Measurements from ENCODE around the gene RNPEPL1.

RNPEPL1 gene

DNA sequence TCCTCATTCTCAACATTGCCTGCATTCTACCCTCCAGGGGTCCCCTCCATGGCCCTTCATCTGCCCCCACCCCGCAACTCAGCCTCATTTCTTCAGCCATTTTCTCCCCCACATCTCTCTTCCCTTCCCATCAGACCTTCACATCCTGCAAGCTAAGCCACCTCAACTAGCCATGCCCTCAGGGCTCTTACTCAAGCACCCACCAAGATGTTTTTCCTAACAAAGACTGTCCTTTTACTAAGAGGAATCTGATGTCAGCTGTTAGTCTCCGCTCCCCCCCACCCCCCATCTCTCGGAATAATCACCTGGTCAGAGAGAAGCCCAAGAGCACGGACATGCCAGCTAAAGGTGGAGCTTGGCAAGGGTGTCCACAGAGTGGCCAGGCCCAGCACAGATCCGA lies 13.5 kb downstream of the RNPEPL1 start:
- Mint-ChIP-seq H3K27me3 (no peaks in the 10 kb centered on the region), H3K36me3 (peaks cover 28% of the 10 kb centered on the region), H3K27ac (peak overlapping the region; percentile 11), H3K9me3 (peaks cover 2% of the 10 kb centered on the region), H3K4me3 (no peak overlapping the region), H3K4me1 (peaks cover 44% of the 10 kb centered on the region)
- DNase-seq: no peak
- CTCF ChIA-PET: interaction anchor here (11.3 kb wide), 1 partner anchor 18 kb away, joined by 100 read pairs; the partner anchor contains the start of gene DUSP28

DNA sequence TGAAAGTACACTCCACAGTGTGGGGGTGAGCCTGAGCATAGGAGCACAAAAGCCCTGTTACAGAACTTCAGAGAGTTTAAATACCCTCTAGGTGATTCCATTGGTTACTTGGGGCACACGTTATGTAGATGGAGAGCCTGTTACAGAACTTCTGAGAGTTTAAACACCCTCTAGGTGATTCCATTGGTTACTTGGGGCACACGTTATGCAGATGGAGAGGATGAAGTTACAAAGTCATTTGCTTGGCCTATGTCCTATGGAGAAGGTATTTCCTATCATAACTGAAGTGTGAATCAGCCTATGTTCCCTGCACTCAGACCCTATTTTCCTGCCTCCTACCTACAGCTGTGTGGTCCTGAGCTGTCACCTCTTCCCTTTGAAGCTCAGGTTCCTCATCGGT lies 14.5 kb downstream of the RNPEPL1 start:
- Mint-ChIP-seq H3K27ac (no peak overlapping the region), H3K4me3 (no peak overlapping the region), H3K36me3 (peaks cover 25% of the 10 kb centered on the region), H3K9me3 (peaks cover 2% of the 10 kb centered on the region), H3K27me3 (no peaks in the 10 kb centered on the region), H3K4me1 (peaks cover 52% of the 10 kb centered on the region)
- no peak for DNase-seq
- CTCF ChIA-PET: interaction anchor here (11.3 kb wide), 1 partner anchor 19 kb away, joined by 100 read pairs; the partner anchor contains the start of gene DUSP28

GRCh38 chr2:240583774-240584173 lies 15.5 kb downstream of the RNPEPL1 start:
- H3K36me3 Mint-ChIP-seq: peaks cover 25% of the 10 kb centered on the region
- no peak overlapping the region for H3K4me3 Mint-ChIP-seq
- peaks cover 59% of the 10 kb centered on the region for H3K4me1 Mint-ChIP-seq
- no peak for DNase-seq
- H3K27ac Mint-ChIP-seq: no peak overlapping the region
- CTCF ChIA-PET: interaction anchor here (11.3 kb wide), 1 partner anchor 20 kb away, joined by 100 read pairs; the partner anchor contains the start of gene DUSP28
- peaks cover 2% of the 10 kb centered on the region for H3K9me3 Mint-ChIP-seq
- H3K27me3 Mint-ChIP-seq: no peaks in the 10 kb centered on the region

DNA sequence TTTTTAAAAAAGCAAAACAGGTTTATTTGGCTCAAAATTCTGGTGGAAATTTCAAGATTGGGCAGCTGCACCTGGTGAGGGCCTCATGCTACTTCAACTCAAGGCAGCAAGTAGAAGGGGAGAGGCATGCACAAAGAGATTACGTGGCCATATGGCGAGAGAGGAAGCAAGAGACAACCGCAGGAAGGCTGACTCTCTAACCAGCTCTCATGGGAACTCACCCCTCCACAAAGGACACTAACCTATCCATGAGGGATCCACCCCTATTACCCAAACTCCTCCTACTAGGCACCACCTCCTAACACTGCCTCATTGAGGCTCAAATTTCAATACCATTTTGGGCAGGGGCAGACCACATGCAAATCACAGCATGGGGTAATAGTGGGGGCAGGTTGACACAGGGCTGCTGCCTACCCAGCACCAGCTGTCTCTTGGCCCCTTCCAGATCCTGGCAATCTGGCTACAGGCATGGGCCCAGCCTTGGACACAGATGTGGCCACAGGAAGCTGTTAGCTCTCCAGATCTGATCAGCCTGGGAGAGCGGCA lies 16.3 kb downstream of the RNPEPL1 start:
- Mint-ChIP-seq H3K27ac (no peak overlapping the region), H3K27me3 (no peaks in the 10 kb centered on the region), H3K36me3 (peaks cover 28% of the 10 kb centered on the region), H3K4me3 (peak overlapping the region; percentile 66), H3K9me3 (peaks cover 2% of the 10 kb centered on the region), H3K4me1 (peaks cover 57% of the 10 kb centered on the region)
- DNase-seq: no peak
- CTCF ChIA-PET: interaction anchor here (11.3 kb wide), 1 partner anchor 21 kb away, joined by 100 read pairs; the partner anchor contains the start of gene DUSP28

GRCh38 chr2:240585101-240585500 lies 16.8 kb downstream of the RNPEPL1 start:
- CTCF ChIA-PET: interaction anchor here (1.4 to 11.3 kb wide), 3 partner anchors 15 to 71 kb away, joined by 10 to 100 read pairs (median 14); partner anchors contain the start of genes DUSP28 and RNPEPL1
- Mint-ChIP-seq H3K27ac (no peak overlapping the region), H3K4me1 (peaks cover 53% of the 10 kb centered on the region), H3K9me3 (peaks cover 2% of the 10 kb centered on the region), H3K36me3 (peaks cover 23% of the 10 kb centered on the region), H3K4me3 (peak overlapping the region; percentile 86), H3K27me3 (no peaks in the 10 kb centered on the region)
- no peak for DNase-seq

GRCh38 chr2:240585681-240586197 lies 17.5 kb downstream of the RNPEPL1 start:
- DNase-seq: no peak
- Mint-ChIP-seq H3K4me1 (peaks cover 49% of the 10 kb centered on the region), H3K36me3 (peaks cover 17% of the 10 kb centered on the region), H3K9me3 (peaks cover 2% of the 10 kb centered on the region), H3K4me3 (peak overlapping the region; percentile 86), H3K27ac (peak overlapping the region; percentile 88), H3K27me3 (no peaks in the 10 kb centered on the region)
- CTCF ChIA-PET: interaction anchor here (0.6 to 11.3 kb wide), 6 partner anchors 13 to 255 kb away, joined by 3 to 100 read pairs (median 8); partner anchors contain the start of genes DUSP28 and RNPEPL1

GRCh38 chr2:240586198-240586918 lies 18.1 kb downstream of the RNPEPL1 start, which contains the start of gene CAPN10:
CAPN10 (plus strand) TSS chr2:240586734; CDS start chr2:240586912, 178 bp downstream.
- Mint-ChIP-seq H3K9me3 (peaks cover 2% of the 10 kb centered on the region), H3K4me3 (peak within 1 kb of the TSS; percentile 96), H3K27ac (peak within 1 kb of the TSS; percentile 96), H3K36me3 (peaks cover 14% of the 10 kb centered on the region), H3K27me3 (no peaks in the 10 kb centered on the region), H3K4me1 (peaks cover 52% of the 10 kb centered on the region)
- CTCF ChIA-PET: interaction anchor here (0.6 to 11.3 kb wide), 8 partner anchors 14 to 254 kb away, joined by 3 to 100 read pairs (median 8); partner anchors contain the start of genes DUSP28 and RNPEPL1
- DNase-seq: peak; percentile 98

GRCh38 chr2:240586919-240587800 lies 18.9 kb downstream of the RNPEPL1 start:
- peak overlapping the region; percentile 96 for H3K4me3 Mint-ChIP-seq
- peaks cover 50% of the 10 kb centered on the region for H3K4me1 Mint-ChIP-seq
- H3K27ac Mint-ChIP-seq: peak overlapping the region; percentile 96
- no peaks in the 10 kb centered on the region for H3K9me3 Mint-ChIP-seq
- peaks cover 12% of the 10 kb centered on the region for H3K36me3 Mint-ChIP-seq
- peak; percentile 84 for DNase-seq
- CTCF ChIA-PET: interaction anchor here (0.6 to 11.3 kb wide), 8 partner anchors 14 to 253 kb away, joined by 3 to 100 read pairs (median 4); partner anchors contain the start of genes DUSP28 and RNPEPL1
- H3K27me3 Mint-ChIP-seq: no peaks in the 10 kb centered on the region

DNA sequence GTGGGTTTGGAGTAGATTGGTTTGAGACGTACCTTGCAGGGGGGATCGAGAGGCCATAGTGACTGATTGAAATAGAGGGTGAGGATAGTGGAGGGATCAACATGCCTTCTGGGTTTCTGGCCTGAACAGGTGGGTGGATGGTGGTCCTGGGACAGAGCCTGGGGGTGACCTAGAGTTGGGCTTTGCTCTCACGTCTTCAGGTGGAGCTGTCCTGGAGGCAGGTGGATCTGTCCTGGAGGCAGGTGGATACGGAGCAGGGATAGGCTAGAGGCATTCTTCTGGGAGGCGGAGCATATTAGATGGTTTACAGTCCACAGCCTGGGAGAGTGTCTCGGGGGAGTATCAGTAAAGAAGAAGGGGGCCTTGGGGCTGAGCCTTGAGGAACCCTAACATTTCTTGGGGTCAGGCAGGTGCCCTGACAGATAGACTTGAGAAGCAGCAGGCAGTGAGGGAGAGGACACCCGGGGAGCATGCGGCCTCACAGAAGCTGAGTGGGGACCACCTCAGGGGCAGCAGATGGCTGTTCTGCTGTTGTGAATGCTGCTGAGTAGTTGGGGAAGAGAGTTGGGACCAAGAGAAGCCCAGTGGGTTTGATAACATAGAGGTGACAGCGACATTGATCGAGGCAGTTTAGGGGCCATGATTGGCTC lies 19.8 kb downstream of the RNPEPL1 start:
- Mint-ChIP-seq H3K36me3 (peaks cover 12% of the 10 kb centered on the region), H3K4me1 (peaks cover 46% of the 10 kb centered on the region), H3K9me3 (no peaks in the 10 kb centered on the region), H3K27ac (peak overlapping the region; percentile 46), H3K4me3 (peak overlapping the region; percentile 96), H3K27me3 (no peaks in the 10 kb centered on the region)
- CTCF ChIA-PET: interaction anchor here (0.6 to 11.3 kb wide), 4 partner anchors 15 to 75 kb away, joined by 3 to 100 read pairs (median 7); partner anchors contain the start of gene DUSP28
- no peak for DNase-seq

- Mint-ChIP-seq H3K4me3 (peak overlapping the region; percentile 22), H3K36me3 (peaks cover 12% of the 10 kb centered on the region), H3K27me3 (no peaks in the 10 kb centered on the region), H3K9me3 (no peaks in the 10 kb centered on the region), H3K4me1 (peaks cover 43% of the 10 kb centered on the region), H3K27ac (no peak overlapping the region)
- CTCF ChIA-PET: interaction anchor here (1.8 to 11.3 kb wide), 3 partner anchors 14 to 75 kb away, joined by 4 to 100 read pairs (median 10); partner anchors contain the start of gene DUSP28
- DNase-seq: no peak
Observed at GRCh38 chr2:240588669-240589068, 20.4 kb downstream of the RNPEPL1 start.

- H3K27me3 Mint-ChIP-seq: no peaks in the 10 kb centered on the region
- no peak overlapping the region for H3K4me3 Mint-ChIP-seq
- CTCF ChIA-PET: interaction anchor here (0.7 to 11.3 kb wide), 3 partner anchors 12 to 76 kb away, joined by 3 to 100 read pairs (median 10); partner anchors contain the start of gene DUSP28
- H3K9me3 Mint-ChIP-seq: no peaks in the 10 kb centered on the region
- no peak for DNase-seq
- H3K27ac Mint-ChIP-seq: no peak overlapping the region
- H3K4me1 Mint-ChIP-seq: peaks cover 41% of the 10 kb centered on the region
- H3K36me3 Mint-ChIP-seq: peaks cover 12% of the 10 kb centered on the region
Observed at GRCh38 chr2:240589375-240589774, 21.1 kb downstream of the RNPEPL1 start.

DNA sequence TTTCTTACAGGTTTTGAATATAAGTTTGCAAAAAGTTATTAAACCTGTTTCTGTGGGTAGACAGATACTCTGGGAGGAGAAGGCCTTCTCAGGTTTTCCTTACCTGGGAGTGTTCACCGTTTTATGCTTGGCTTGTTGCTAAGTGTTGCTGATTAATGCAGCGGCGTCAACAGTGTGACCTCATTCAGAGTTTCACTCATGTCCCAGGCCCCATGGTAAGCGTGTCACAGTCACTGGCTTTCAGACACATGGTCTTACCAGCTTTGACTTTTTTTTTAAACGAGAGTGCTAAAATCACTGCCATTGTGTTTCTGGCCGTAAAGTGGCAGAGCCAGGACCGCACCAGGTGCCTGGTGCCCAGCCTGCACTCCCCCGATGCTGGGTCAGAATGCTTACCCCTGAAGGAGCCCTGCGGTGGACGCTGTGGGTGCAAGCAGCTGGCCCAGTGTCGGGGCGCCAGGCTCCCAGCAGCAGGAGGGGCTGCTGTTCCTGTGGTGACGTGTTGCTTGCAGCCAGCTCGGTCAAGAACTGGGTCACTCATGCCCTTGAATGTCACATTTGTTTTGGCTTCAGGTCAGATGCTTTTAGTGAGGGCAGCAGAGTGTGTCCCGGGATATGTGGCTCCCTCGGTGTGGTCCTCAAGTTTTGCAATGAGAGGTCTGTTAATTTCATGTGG lies 21.7 kb downstream of the RNPEPL1 start:
- Mint-ChIP-seq H3K9me3 (no peaks in the 10 kb centered on the region), H3K36me3 (peaks cover 8% of the 10 kb centered on the region)
- DNase-seq: no peak

More for the DNA sequence above, 21.7 kb downstream of the RNPEPL1 start:
- H3K27ac Mint-ChIP-seq: no peak overlapping the region
- H3K4me1 Mint-ChIP-seq: peaks cover 35% of the 10 kb centered on the region
- no peak overlapping the region for H3K4me3 Mint-ChIP-seq
- H3K27me3 Mint-ChIP-seq: no peaks in the 10 kb centered on the region
- CTCF ChIA-PET: interaction anchor here (0.6 to 11.3 kb wide), 3 partner anchors 11 to 29 kb away, joined by 3 to 100 read pairs (median 3); partner anchors contain the start of gene DUSP28
